DMS79 (cell line): ENCODE measurements around the gene HOXA9.

Experiments used
- DNase-seq: peaks from one replicate; lab custom pipeline; 2025; lab: John Stamatoyannopoulos, UW

The HOXA9 gene

DNA sequence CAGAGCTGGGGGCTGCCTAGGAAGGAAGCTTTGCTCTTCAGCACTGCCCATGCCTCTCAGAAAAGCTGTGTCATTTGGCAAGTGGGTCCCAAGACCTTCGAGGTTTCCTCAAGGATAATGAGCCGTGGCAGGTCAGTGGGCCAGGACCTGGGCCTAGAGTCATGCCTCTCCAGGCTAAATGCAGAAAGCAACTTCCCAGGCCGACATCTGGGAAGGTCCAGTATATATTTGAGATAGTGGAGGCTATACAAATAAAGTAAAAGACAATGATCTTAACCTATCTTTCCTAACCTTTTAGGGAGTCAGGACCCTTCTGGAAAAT is 11.1 kb upstream of the HOXA9 start:
- no peak for DNase-seq

DNA sequence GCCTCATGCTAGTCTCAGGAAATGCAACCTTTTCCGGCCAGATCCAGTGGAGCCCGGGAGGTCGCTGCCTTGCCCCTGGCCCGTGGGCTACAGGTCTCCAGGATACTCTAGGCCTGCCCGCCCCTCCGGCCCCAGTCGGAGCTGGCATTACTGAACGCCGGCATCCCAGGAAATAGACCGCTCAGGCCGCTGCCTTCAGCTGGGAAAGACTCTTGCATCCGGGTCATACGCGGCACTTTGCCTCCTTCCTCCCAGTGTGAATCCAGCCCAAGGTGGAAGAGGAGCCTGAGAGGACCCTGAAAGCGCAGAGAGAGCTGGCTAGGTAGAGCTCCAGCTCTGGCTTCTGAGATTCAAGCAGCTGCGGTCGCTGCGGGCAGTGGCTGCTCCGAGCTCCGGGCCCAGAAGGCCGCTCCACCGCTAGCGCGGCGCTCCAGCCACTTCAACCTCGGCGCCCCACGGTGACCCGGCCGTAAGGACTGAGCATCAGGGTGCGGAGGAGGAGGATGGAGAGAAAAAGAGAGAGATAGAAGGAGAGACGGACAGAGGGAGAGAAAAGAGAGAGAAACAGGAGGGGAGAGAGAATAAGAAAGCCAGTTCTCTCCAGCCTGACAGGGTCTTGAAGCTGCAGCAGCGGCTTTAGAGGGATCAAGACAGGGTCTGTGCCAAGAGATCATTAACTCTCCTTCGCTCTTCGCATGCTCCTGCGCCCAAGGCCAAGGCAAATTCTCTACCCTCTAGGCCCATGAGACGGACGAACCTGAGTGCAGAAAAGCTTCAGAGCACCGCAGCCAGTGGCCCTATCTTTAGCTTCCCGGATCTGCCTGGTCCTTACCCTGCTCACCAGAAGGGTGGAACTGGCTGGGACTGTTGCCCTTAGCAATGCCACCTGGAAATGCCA is 10.5 kb upstream of the HOXA9 start:
- no peak for DNase-seq

DNA sequence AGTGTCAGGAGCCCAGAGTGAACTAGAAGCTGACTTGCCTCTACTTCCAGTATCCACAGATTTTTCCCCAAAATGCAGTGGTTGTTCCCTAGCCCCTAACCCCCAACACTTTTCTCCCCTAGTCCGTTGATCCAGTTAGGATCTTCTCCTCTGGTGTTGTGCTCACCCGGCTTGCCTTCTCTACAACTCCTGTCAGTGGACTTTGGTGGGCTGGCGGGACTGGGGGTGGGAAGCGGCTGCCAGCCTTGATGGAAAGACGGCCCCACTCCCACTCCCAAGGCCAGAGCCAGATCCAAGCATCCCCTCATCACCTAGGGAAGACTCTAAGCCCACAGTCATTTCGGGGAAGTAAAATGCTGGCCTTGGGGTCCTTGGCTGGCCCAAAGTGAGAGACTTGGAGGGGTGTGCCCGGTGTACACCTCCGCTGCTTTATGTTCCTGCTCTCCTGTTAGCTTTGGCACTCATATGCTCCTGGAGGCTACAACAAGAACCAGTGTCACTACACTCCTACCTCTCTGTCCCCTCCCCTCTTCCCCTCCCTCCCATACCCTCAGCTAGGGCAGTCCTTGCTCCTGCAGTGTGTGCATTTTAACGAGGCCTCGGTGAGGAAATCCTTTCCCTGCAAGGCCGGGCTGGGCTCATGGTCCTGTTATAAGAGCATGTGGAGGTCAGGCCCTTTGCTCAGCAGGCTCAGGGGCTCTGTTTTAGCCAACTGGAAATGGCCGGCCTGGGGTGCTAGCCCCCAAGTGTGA is 9.7 kb upstream of the HOXA9 start:
- no peak for DNase-seq

DNA sequence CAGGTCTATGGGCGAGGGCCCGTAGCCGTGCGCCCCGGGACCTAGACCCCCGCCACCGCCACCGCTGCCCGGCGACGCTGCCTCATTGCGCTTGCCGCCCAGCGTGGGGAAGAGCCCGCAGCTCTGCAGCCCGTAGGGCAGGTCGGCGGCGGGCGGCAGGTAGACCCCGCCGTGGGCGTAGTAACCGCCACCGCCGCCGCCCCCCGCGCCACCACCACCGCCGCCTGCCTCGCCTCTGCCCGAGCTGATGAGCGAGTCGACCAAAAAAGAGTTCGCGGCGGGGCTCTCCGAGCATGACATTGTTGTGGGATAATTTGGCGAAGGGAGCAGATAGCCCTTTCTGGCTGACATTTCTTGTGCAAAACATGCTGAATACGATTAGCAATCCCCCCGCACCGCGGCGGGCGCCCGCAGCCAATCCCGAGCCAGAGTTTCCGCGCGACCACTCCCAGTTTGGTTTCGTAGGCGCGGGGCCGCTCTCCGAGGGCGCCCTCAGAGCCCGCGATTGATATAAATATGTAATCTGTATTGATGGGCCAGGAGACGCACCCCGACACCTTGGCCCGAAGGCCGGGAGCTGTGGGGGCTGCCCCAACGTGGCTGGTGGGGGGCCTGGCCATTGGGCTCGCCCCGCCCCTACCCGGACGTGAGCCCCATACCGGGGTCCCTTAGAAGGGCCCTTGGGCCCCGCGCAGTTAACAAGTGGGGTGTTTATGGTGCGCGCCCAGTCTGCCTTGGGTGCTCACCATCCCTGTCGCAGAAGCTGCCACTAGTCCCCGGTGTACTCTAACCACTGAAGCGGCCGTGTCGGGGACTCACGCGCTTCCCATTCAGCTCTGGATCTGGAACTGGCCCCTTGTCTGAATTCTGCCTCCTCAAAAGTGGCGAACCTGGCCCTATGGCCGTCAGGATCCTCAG is 8.9 kb upstream of the HOXA9 start, which contains the start of gene HOXA10:
Gene HOXA10 (minus strand): TSS at position 365 of the 918 bp plus-strand sequence. CDS start 14 bp downstream, at position 351.
- no peak for DNase-seq

DNA sequence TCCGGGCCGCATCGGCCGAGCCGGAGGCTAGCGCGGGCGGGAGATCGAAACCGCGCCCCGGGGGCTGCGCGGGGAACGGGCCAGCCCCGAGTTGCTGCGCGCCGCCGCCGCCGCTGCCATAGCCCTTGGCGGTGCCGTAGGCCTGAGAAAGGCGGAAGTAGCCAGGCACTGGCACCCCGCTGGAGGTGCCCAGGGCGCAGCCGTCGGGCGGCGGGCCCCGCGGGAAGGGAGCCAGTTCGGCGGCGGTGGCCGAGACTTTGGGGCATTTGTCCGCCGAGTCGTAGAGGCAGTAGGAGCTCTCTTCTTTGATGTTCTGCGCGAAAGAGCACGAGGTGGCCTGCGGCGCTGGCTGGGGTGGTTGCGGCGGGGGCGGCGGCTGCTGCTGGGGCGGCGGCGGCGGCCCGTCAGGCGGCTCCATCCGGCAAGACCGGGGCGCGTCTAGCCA is 8.2 kb upstream of the HOXA9 start:
- no peak for DNase-seq

DNA sequence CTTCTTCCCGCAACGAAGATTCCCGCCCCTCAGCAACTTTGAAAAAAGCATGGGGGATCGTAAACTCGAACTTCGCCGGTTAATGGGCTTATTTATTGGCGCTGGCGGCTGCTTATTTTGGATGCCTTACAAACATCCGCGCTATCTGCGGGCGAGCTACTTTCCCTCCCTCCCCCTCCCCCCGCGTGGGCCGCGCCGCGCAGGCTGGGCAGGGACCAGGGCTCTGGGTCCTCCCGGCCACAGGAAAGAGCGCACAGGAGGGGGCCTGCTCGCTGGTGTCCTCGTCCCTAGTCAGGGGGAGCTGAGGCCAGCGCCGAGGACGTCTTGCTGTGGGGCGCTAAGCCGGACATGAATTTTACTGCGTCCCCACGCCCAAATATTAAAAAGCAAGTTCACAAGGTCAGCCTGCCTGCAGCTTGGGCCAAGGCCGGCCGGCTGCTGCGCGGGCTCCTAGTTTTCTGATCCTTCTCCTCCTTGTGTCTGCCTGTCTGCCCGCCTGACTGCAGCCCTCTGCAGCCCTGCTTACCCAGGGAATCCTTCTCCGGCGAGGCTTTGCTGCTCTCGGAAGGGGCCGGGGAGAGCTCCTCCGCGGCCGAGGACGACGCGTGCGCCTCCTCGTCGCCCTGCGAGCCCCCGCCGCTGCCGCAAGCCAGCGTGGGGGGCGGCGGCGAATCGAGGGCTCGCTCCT is 7.6 kb upstream of the HOXA9 start:
- peak; percentile 23 for DNase-seq

DNA sequence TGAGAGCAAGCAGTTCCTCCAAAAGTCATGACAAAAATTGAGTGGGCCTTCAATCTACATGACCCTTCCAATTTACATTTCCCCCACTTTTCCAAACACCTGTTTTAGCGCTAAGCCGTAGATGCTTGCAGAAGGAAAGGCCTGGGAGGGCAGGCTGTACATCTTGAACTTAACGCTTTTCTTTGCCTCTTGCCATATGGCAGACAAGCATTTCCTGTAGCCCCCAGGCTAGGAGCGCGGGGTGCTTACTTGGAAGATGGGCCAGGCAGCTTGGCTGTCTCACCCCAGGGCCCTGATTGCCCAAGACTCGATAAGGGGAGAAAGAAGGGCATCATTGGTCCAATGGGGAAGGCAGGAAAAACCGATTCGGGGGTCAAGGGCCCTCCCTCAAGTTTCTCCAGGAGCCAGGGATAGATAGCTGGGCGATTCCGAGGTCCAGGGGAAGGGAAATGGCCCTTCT is 7.0 kb upstream of the HOXA9 start:
- peak; percentile 23 for DNase-seq

DNA sequence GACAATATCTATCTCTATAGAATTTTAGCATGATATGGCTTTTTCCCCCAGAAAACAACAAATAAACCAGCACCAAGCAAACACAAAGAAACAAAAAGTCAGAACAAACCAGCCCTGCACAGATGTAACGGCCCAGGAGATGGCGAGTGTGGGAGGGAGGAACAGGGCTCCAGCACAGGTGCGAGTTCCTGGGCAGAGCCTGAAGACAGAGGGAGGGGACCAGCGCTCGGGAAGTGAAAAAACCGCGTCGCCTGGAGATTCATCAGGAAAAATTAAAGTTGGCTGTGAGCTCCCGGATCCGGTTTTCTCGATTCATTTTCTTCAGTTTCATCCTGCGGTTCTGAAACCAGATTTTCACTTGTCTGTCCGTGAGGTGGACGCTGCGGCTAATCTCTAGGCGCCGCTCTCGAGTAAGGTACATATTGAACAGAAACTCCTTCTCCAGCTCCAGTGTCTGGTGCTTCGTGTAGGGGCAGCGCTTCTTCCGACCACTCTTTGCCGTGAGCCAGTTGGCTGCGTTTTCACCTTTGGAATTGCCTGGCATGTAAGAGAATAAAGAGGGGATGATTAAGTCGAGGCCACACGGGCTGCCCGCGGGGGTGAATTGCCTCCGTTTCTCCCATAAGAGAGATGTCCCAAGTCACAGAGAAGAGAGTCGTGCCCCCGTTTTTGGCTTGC is 6.4 kb upstream of the HOXA9 start:
- DNase-seq, result no peak

DNA sequence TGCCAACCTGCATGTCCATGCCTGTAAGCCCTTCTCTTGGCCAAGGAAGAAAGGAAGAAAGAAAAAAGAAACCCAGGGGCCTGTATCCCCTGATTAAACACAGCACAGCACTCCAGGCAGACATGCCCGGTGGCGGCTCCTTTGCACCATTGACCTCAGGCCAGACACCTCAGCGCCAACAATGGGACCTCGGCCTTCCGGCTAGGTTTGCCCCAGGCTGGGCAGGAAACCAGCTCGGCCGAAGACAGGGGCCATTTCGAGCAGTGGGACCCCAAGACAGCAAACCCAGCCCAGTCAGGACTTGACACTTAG is 5.9 kb upstream of the HOXA9 start:
- DNase-seq, result no peak

DNA sequence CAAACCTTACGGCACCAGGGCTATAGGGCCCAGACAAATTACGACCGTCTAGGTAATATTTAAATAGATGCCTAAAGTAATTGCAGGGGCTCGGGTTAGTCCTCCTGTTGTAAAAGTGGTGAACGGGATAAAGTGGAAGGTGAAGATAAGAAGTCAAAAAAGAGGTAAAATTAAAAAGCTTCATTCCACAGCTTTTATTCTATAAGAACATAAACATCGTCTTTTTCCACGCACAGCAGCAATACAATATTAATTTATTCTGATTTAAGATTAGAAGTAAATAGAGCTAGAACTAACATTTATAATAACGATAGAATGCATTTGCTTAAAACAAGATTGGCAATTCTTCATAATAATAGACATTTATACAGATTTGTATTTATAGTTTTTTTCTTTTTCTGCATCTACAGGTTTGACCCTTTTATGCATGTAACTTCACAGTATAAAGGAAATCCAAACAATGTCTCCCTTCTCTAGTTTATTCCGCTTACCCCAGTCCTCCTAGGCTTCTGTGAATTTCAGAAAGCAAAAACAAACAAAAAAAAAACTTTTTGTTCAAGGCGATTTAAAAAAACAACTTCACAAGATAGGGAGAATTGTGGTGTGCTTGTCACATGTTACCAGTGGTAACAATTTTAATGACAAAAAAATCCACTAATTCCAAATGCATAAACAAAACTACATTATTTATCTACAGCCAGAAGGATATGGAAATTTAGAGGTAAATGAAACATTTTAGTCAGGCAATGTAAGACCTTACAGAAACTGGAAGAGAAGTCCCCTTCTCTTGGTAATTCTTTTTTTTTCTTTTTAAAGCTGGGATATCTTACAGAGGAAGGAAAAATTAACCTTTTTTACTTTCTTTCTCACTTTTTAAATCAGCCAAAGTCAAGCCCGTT is 5.3 kb upstream of the HOXA9 start:
- no peak for DNase-seq

DNA sequence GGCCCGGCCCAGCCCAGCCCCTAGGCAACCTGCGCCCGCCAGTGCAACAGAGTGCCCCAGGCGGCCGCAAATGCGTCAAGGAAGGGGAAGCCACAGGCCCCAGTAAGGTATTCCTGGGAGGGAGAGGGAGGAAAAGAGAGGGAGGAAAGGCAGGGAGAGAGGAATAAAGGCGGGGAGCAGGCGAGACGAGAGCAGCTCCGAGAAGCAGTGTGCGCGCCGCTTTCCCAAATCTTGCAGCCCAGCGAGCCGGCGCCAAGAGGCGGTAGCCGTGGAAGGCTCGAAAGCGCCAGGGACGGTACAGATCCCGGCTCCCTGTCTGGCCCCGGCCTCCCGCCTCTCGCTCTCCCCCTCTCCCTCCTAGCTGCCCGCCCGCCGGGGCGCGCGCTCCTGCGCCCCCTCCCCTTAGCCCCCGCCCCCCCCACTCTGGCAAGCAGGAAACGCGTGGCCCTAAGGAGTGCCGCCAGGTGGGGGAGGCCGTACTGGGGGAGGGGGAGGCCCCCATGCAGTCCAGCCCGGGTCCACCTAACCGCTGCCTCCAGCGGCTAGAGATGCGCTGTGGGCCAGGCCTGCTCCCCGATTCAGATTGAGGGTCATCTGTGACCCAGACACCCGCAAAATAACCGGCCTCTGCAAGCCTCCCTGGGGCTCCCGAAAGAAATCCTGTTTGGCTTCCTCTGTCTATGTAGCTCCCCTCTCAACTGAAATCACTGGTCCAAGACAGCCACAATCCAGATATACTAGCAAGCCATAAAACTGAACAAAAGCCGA is 4.5 kb upstream of the HOXA9 start:
- DNase-seq, result peak; percentile 51

DNA sequence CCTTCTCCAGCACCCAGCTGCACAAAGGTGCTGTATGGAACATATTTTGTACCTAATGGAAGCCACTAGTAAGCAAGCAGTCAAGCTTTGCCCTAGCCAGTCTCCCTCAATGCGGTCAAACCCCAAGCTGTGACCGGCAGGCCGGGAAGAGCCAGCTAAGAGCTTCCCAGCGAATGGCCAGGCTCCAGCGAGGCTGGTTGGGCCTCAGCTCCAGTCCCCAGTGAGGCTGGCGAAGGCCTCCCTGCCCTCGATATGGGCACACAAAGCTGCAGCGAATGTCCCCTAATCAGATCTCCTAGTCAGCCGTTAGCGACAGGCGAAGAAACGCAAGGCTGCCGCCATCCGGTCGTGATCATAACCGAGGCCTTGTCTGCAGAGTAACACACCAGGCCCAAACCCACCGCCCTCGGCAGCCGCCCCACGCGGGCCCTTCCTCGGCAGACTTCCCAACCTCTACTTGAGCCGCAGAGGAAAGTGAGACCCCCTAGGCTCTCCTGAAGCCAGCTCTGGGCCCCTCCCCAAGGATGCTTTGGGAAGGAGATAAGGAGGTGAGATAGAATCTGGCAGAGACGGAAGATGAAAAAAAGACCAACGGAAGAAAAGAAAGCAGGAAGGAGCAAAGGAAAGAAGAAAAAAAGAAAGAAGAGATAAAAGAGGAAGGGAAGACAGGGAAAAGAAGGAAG is 3.1 kb upstream of the HOXA9 start:
- DNase-seq, result peak; percentile 63

DNA sequence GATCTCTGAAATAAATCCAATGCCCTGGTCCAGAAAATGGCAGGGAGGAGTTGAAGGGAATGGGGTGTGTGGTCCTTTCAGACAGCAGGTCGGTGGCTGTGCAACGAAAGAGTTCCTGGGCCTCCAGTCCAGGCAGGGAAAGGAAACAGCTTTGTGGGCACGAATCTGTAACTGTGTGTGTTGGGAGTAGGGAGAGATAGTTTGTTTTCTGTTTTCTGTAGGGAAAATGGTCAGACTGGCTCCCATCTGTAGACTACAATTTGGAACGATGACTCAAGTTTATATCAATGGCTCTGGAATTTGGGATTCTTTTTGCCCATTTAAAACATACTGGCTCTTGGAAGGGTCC is 2.6 kb upstream of the HOXA9 start:
- DNase-seq, result no peak

DNA sequence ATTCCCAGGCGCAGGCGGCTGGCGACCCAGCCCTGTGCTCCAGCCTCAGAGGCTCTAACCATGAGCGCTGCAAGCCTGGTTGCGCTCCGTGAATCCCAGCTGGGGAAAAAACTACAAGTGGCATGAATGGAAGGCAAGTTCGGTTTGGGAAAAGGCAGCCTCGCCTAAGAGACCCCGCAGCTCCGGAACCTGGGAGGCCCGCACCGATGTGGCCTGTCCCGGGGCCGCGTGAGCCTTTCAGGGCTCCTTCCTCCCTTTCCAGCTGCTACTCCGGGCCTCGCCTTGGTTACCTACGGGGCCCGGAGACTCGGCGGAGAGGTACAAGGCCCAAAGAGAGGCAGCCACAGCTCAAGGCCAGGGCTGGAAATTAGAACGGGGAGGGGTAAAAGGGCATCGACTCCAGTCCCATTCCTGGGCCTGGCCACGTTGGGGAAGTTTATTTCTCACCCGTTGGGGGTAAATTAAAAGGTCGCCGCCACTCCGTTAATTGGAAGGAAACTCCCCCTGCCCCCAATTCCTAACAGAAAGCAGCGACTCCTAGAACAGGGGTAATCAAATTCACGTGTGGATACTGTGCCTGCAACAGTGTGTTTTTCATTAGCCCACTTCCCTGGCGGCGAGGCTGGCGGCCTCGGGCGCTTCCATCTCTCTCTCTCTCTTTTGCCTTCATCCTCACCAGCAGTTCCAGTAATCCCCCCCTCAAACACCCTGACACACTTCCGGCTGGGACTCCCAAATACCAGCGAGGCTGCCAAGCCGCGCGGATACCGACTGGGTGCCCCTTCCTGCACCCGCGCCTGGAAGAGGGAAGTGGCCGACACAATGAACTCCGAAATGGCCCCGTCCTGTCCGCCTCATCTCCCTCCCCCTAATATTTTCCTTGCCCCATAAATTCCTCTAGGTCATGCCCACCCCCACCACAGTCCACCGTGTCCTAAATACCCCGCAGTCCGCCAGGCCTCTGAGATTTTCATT is 1.5 kb upstream of the HOXA9 start:
- no peak for DNase-seq

DNA sequence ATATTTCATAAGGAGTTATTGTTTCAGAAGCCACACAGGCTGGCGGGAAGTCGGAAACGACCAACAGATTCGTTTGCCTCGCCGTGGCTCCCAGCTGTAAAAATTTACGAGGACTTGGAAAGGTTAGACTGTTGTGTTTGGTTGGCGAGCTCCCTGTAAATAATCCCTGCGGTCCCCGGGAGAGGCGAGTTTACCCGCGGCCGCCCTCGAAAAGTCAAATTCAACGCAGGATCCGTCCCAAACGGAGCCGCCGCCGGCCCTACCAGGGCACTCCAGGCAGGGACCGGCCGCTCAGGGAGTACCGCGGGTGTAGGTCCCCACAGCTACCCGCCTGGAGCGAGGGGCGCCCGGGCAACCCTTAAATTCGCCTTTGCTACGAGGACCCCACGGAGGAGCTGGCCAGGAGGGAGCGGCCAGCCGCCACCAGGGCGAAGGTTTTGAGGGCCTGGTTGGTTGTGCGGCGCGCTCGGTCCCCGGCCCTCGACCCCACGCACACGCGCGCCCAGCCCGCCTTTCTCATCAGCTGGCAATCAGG is 726 bp upstream of the HOXA9 start:
- no peak for DNase-seq

DNA sequence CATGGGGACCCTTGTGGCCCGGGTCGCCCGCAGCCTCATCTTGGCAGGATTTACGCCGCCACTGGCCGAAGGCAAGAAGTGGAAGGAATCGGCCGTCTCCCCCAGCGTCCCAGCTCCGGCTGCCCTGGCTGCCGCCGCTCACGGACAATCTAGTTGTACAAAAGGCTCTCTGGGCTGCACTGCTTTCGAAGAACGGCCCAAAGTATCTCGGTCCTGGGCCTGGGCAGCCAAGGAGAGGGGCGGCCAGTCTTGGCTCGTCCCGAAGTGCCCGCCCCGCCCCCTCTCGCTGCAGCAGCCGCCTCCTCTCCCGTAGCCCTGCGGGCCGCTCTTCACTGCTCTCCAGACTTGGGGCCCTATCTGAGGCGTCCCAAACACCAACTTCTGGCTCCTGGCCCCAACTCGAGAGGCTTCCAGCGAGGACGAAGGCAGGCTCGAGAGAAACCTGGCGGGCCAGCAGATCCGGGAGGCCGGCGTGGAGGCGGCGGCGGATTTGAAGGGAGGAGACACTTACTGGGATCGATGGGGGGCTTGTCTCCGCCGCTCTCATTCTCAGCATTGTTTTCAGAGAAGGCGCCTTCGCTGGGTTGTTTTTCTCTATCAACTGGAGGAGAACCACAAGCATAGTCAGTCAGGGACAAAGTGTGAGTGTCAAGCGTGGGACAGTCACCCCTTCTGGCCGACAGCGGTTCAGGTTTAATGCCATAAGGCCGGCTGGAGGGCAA is 809 bp downstream of the HOXA9 start:
- DNase-seq, result no peak

DNA sequence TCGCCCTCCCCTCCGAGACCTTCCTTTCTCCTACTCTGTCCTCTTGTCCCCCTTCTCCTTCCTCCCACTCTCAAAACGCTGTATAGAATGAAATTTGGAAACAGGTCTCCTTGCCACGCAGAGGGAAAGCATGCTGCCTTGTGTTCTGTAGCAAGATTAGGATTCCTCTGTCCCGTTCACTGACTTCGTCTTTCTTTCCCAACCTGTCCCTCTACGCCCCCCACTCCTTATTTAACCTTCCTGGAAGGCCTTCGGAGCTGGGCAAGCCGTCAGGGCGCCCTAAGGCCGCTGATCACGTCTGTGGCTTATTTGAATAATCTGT is 1.3 kb downstream of the HOXA9 start:
- DNase-seq, result no peak
